Hepatic stellate cell (primary cell): Measurements from ENCODE around the gene GRIK3.

ENCODE experiments used
- DNase-seq: peaks from one replicate; pipeline ENCODE4 v3.0.0; 2011; ENCODE audit warnings: low spot score

Gene GRIK3

GRCh38 chr1:37043101-37043500 is 8.8 kb upstream of the GRIK3 start:
- DNase-seq = no peak

GRCh38 chr1:37042506-37042905 is 8.2 kb upstream of the GRIK3 start:
- DNase-seq = no peak

DNA sequence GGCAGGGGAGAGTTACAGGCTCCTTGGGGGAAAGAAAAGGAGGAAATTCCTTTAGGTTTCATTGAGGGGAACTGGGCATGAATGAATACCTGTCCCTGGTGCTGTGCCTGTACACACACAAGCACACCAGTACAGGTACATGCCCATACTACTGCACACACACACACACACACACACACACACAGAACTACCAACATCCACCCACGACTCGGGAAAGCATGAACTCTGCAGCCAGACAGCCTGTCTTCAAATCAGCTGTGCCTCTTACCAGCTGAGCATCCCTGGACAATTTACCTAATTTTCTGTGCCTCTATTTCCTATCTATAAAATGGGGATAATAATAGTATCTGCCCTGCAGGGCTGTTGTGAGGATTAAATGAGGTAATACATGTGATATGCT is 7.2 kb upstream of the GRIK3 start:
- DNase-seq = no peak

DNA sequence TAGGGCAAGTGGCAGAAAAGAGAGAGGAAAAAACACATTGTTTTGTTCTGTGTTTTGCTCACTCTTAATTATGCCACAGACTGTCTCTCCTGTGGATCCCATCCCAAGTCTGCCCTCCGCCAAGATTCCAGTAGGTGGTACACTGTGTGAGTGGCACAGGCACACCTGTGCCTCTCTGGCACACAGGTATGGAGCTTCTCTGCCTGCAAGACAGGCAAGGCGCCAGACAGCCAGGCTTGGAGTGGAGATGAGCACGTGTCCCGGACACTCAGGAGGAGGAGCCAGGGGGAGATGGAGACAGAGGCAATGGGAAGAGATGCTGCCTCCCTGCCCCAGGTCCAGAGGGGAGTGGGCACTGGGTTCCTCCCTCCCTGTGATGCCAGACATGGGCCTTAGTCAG is 6.5 kb upstream of the GRIK3 start:
- DNase-seq = no peak

DNA sequence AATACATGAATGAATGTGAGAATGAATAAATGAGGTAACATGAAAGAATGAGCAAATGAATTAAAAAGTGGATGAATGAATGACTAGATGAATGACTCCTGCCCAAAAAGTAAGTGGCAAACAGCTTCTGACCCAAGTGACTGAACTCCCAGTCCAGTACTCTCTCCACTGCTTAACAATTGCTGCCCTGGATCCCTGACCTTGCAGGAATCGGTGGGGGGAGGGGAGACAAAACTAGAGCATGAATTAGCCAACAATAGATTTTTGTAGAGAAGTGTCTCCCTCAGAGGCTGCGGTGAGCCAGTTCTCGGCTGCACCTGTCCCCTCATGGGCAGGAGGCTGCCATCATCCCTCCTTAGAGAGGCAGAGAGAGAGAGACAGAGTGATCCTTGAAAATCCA is 5.9 kb upstream of the GRIK3 start:
- no peak for DNase-seq

DNA sequence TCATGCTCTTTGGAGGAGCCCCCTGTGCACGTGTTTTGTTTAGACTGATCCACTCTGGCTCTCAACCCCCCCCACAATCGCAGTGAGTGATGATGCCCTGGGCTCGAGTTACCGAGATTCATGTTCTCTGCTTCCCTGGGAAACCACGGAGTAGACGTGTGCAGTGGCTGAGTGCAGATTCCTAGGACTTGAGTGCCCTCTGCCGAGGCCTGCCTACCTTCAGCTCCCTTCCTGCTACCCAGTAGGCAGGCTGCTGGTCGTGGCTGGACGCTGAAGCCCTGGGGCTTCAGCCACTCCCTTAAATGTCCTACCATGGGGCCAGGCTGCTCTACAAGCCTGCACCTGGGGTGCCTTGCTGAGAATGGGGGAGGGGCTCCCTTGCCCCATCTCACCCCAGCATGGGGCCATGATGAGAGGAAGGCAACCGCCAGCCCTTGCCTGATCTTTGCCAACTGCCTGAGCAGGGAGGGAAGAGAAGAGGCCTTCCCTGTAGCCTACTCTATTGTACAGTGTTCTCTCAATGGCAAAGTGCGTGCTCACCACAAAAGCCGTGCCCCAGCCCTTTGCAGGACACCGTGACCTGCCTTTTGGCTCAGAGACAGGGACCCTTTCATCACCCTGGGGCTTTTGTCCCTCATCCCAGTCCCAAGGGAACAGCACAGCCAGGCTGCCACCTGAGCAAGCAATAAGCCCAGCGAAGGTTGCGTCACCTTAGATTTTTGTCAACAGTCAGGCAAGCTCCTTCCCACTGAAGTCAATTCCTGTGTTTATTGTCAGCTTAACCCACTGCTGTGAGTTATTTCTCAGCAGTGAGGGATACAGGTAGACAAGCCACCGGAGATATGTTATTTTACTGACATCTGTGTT is 4.1 kb upstream of the GRIK3 start:
- DNase-seq = no peak

GRCh38 chr1:37037690-37038089 is 3.4 kb upstream of the GRIK3 start:
- no peak for DNase-seq

DNA sequence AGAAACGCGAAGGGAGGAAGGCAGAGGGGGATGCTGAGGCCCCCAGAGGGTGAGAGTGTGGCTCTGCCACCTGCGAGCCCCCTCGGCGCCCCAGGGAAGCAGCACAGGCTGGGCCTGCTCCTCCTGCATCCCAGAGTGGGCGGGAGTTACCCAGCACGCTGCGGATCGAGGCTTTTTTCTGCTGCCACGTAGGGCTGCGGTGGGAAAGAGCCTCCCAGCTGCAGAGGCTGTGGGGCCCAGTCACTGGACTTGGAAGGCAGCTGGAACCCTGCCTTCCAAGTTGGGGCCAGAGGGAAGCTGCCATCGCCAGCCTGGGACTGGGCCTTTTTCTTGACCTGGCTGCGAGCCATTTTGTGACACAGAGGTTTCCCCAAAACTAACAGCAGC is 2.3 kb upstream of the GRIK3 start:
- no peak for DNase-seq

GRCh38 chr1:37035796-37036666 is 1.7 kb upstream of the GRIK3 start:
- no peak for DNase-seq

DNA sequence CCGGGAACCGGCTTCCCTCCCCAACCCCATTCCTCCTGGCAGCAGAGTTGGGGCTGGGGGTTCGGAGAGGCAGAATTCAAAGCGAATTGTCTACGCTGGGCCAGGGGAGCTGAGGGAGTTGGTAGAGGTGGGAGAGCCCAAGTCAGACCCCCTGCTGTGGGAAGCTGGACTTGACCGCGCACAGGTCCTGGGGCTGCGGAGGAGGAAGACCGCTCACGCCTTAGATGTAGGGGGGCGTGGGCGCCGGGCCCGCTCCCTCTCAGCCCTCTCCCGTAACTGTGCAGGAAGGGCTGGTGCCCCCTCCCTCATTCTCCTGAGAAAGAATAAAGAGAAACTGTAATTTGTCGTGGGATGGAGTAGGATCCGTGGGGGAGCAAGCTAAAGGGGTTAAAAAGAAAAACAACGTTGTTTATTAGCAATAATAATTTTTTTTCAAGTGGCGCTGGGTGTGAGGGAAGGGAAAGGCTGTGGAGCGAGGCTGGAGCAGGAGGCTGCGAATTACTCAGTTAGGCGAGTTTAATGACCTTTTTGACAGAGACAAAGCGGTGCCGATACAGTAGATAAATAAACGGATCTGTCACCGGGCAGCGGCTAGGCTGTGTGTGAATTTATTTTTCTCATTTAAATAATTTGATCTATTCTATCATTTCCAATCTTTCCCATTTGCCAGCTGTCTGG is 838 bp upstream of the GRIK3 start:
- no peak for DNase-seq

- DNase-seq = no peak
Observed at GRCh38 chr1:37033355-37034101, 787 bp downstream of the GRIK3 start.

- DNase-seq = no peak
Observed at GRCh38 chr1:37032660-37033354, 1.5 kb downstream of the GRIK3 start.

DNA sequence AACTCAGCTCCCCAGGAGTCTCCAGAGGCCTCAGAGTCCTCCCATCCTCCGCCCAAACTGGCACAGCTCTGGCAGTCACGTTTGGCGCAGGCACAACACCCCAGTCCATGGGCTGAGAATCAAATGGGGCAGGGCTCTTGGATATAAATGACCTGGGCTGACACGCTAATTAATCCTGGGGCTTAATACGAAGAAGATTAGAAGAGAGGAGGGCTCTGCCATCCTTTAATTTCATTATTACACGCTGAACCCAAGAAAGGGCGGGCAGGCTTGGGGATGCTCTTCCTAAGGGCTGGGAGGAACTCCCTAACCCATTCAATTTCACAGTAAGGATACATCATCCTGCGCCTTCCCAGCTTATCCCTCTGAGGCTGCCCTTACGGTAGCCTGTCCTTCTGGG is 2.4 kb downstream of the GRIK3 start:
- no peak for DNase-seq

GRCh38 chr1:37031429-37031828 is 2.9 kb downstream of the GRIK3 start:
- no peak for DNase-seq

GRCh38 chr1:37028981-37029617 is 5.2 kb downstream of the GRIK3 start:
- no peak for DNase-seq

- DNase-seq = no peak
Observed at GRCh38 chr1:37021502-37021901, 12.8 kb downstream of the GRIK3 start.

- no peak for DNase-seq
Observed at GRCh38 chr1:37020653-37021277, 13.6 kb downstream of the GRIK3 start.

GRCh38 chr1:37018510-37018909 is 15.8 kb downstream of the GRIK3 start:
- no peak for DNase-seq

DNA sequence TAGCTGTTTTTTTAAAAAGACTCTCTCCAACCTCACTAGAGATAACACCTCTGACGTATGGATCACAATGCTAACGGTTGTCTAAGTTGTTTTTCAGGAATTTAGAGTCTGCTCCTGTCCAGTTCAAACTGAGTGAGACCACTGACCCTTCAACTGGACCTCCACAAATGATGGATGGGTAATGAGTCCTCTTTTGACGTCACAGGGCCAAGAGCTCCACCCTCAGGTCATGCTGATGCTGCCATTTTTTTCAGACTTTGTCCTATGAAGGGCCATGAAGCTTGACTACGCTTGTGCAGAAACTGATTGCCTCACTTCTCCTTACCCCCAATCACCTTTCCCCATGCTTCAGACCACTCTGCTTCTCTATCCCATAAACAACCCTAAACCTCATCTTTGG is 16.6 kb downstream of the GRIK3 start:
- no peak for DNase-seq

GRCh38 chr1:37016121-37016520 is 18.2 kb downstream of the GRIK3 start:
- no peak for DNase-seq
